HepG2 (cell line): ENCODE data around the gene NUP54. TPM values are rescaled to one million over a fixed set of nuclear protein-coding genes. Genes with fewer than 3 reads are reported as not detected.

ENCODE experiments used
- ADNP ChIP-seq: sonication (generic); formaldehyde crosslinking; IDR thresholded peaks from 2 replicates; pipeline ENCODE4 v1.4.0; 2020; ENCODE audit warnings: missing genetic modification reagents
- AGO2 ChIP-seq: fragments of 200-400 bp; formaldehyde crosslinking; optimal IDR thresholded peaks from 2 replicates; pipeline ENCODE3; 2017; ENCODE audit warnings: mild to moderate bottlenecking, low read depth, low read length, moderate library complexity
- ARID2 ChIP-seq: sonication (generic); formaldehyde crosslinking; IDR thresholded peaks from 2 replicates; pipeline ENCODE4 v1.8.1; 2022; ENCODE audit warnings: mild to moderate bottlenecking, missing genetic modification reagents, borderline replicate concordance
- ATF6 ChIP-seq: sonication (generic); formaldehyde crosslinking; conservative IDR thresholded peaks from 2 replicates; pipeline ENCODE4 v1.4.0; 2020; ENCODE audit warnings: missing genetic modification reagents
- CHD2 ChIP-seq: IDR thresholded peaks from 2 replicates; pipeline ENCODE4 v1.6.1; 2011; ENCODE audit warnings: low read depth, low read length, improper control_type of control experiment
- FOXK1 ChIP-seq: sonication (generic); formaldehyde crosslinking; IDR thresholded peaks from 2 replicates; pipeline ENCODE4 v1.4.0; 2020; ENCODE audit warnings: low read depth, missing genetic modification reagents, borderline replicate concordance
- FOXP4 ChIP-seq: sonication (generic); formaldehyde crosslinking; IDR thresholded peaks from 2 replicates; pipeline ENCODE4 v1.4.0; 2020; ENCODE audit warnings: missing genetic modification reagents
- KLF6 ChIP-seq: IDR thresholded peaks from 2 replicates; pipeline ENCODE4 v1.8.0; 2016; ENCODE audit warnings: missing biosample characterization, missing genetic modification reagents
- MEF2D ChIP-seq: sonication (generic); formaldehyde crosslinking; IDR thresholded peaks from 2 replicates; pipeline ENCODE4 v1.5.1; 2020; ENCODE audit warnings: mild to moderate bottlenecking, missing genetic modification reagents
- MTERF4 ChIP-seq: sonication (generic); formaldehyde crosslinking; IDR thresholded peaks from 2 replicates; pipeline ENCODE4 v1.8.0; 2023; ENCODE audit warnings: mild to moderate bottlenecking, missing genetic modification reagents
- PRDM4 ChIP-seq: sonication (generic); formaldehyde crosslinking; IDR thresholded peaks from 2 replicates; pipeline ENCODE4 v1.9.0; 2021; ENCODE audit warnings: missing genetic modification reagents, borderline replicate concordance
- RARG ChIP-seq: sonication (generic); formaldehyde crosslinking; IDR thresholded peaks from 2 replicates; pipeline ENCODE4 v1.4.0; 2020; ENCODE audit warnings: low read depth, mild to moderate bottlenecking, missing genetic modification reagents
- RELA ChIP-seq: sonication (generic); formaldehyde crosslinking; IDR thresholded peaks from 2 replicates; pipeline ENCODE4 v1.4.0; 2020; ENCODE audit warnings: missing genetic modification reagents
- SMARCC2 ChIP-seq: fragments of 450-650 bp; IDR thresholded peaks from 2 replicates; pipeline ENCODE4 v1.6.1; 2017; ENCODE audit warnings: antibody characterized with exemption, mild to moderate bottlenecking
- TOE1 ChIP-seq: sonication (generic); formaldehyde crosslinking; IDR thresholded peaks from 2 replicates; pipeline ENCODE4 v1.4.0; 2020; ENCODE audit warnings: mild to moderate bottlenecking, missing genetic modification reagents
- WIZ ChIP-seq: sonication (generic); formaldehyde crosslinking; IDR thresholded peaks from 2 replicates; pipeline ENCODE4 v1.5.1; 2020; ENCODE audit warnings: mild to moderate bottlenecking, missing genetic modification reagents
- ZNF205 ChIP-seq: IDR thresholded peaks from 2 replicates; pipeline ENCODE4 v1.6.1; 2018; ENCODE audit warnings: missing biosample characterization, missing genetic modification reagents
- ZNF225 ChIP-seq: sonication (generic); formaldehyde crosslinking; IDR thresholded peaks from 2 replicates; pipeline ENCODE4 v1.4.0; 2020; ENCODE audit warnings: mild to moderate bottlenecking, missing genetic modification reagents
- ZNF256 ChIP-seq: sonication (generic); formaldehyde crosslinking; conservative IDR thresholded peaks from 2 replicates; pipeline ENCODE4 v1.4.0; 2020; ENCODE audit warnings: missing genetic modification reagents
- ZNF382 ChIP-seq: sonication (generic); formaldehyde crosslinking; IDR thresholded peaks from 2 replicates; pipeline ENCODE4 v1.5.0; 2020; ENCODE audit warnings: missing genetic modification reagents, mild to moderate bottlenecking, borderline replicate concordance
- ZNF614 ChIP-seq: IDR thresholded peaks from 2 replicates; pipeline ENCODE4 v1.6.1; 2018; ENCODE audit warnings: missing biosample characterization, missing genetic modification reagents, inconsistent platforms, borderline replicate concordance
- ZNF616 ChIP-seq: sonication (generic); formaldehyde crosslinking; IDR thresholded peaks from 2 replicates; pipeline ENCODE4 v1.5.0; 2020; ENCODE audit warnings: low read depth, mild to moderate bottlenecking, missing genetic modification reagents
- ZNF746 ChIP-seq: sonication (generic); formaldehyde crosslinking; IDR thresholded peaks from 2 replicates; pipeline ENCODE4 v1.8.0; 2022; ENCODE audit warnings: mild to moderate bottlenecking, missing genetic modification reagents
- ZNF850 ChIP-seq: sonication (generic); formaldehyde crosslinking; conservative IDR thresholded peaks from 2 replicates; pipeline ENCODE4 v1.9.0; 2021; ENCODE audit warnings: mild to moderate bottlenecking, missing genetic modification reagents
- polyA plus RNA-seq, 8 experiments: library from polyadenylated mRNA; depleted of rRNA in 3 of 8; stranded (reverse) in 7 of 8; unstranded in 1 of 8; fragments of >200 nt; fragmentation: Illumina TruSeq in 4 of 8; extraction: Trizol in 4 of 8; gene quantifications; 2 replicates each; pipeline versions ENCODE4 v1.2.1 to v1.2.3, GENCODE V29; 2011 to 2016; ENCODE audit warnings: low read depth in 4 of 8, missing spikeins in 1 of 8, mixed read lengths in 1 of 8; ENCODE audit not compliant: insufficient read depth in 1 of 8
- total RNA-seq, 5 experiments: library from RNA; depleted of rRNA; stranded (reverse); fragments of >200 nt; fragmentation: Illumina TruSeq; extraction: Trizol; gene quantifications; 2 replicates each; pipeline ENCODE4 v1.2.3, GENCODE V29; 2016; ENCODE audit warnings: low read depth in 1 of 5

Gene NUP54
- total and polyA plus RNA-seq, 2 of the 13 experiments (the other 11 are each of a cell fraction or from before 2014, with no cell fraction given), result 36.1 to 69.3 TPM

- no peak for TF ChIP-seq ZNF850 (CRISPR knock-in tag)
- TF ChIP-seq AGO2, result no peak
- TF ChIP-seq ZNF614 (CRISPR knock-in tag), result peak; percentile 27; the same call in 1 of the 2 replicates
- no peak for TF ChIP-seq KLF6
- TF ChIP-seq FOXP4, result no peak
- TF ChIP-seq RARG (CRISPR knock-in tag), result no peak
- no peak for TF ChIP-seq SMARCC2
- TF ChIP-seq ZNF256 (CRISPR knock-in tag), result no peak
- TF ChIP-seq ZNF205, result no peak
- TF ChIP-seq ARID2, result no peak
- TF ChIP-seq ZNF382 (CRISPR knock-in tag), result no peak
- no peak for TF ChIP-seq ZNF616
- TF ChIP-seq WIZ (CRISPR knock-in tag), result no peak
- peak; percentile 33; the same call in 1 of the 2 replicates for TF ChIP-seq FOXK1 (CRISPR knock-in tag)
- no peak for TF ChIP-seq ZNF225
- no peak for TF ChIP-seq ADNP (CRISPR knock-in tag)
- no peak for TF ChIP-seq PRDM4
- no peak for TF ChIP-seq MTERF4 (CRISPR knock-in tag)
- TF ChIP-seq MEF2D (CRISPR knock-in tag), result peak; percentile 60; the same call in 1 of the 2 replicates
- TF ChIP-seq ATF6 (CRISPR knock-in tag), result 0 out of 2 replicates have a peak, but pooled peaks have one; percentile 48
- no peak for TF ChIP-seq CHD2
- TF ChIP-seq ZNF746 (CRISPR knock-in tag), result no peak
- no peak for TF ChIP-seq TOE1 (CRISPR knock-in tag)
- no peak for TF ChIP-seq RELA (CRISPR knock-in tag)
Observed at GRCh38 chr4:76087007-76087769, 61.0 kb downstream of the NUP54 start (continued).
